GM19035 (cell line): ENCODE data around the gene MGARP.
"Not testable (repeated sequence)": the region's sequence is repeated elsewhere in the genome, so short reads cannot be mapped to it uniquely, and the experiment has no call there.

Source experiments
- ATAC-seq: cut with Tn5 transposase; IDR thresholded peaks from one replicate; pipeline ENCODE4 v1.9.1; 2021; ENCODE audit not compliant: unreplicated experiment

MGARP gene

GRCh38 chr4:139279760-139280620 lies at the start of gene MGARP:
Gene MGARP, minus strand, starts transcription at chr4:139280225. Its CDS starts 67 bp downstream, at chr4:139280158.
- peak; percentile 59 for ATAC-seq

GRCh38 chr4:139329665-139330200 lies 49.7 kb upstream of the MGARP start:
- no peak for ATAC-seq

- no peak for ATAC-seq
Measured at GRCh38 chr4:139324620-139325019, 44.6 kb upstream of the MGARP start.

- not testable (repeated sequence) for ATAC-seq
Measured at GRCh38 chr4:139322541-139322940, 42.5 kb upstream of the MGARP start.

- ATAC-seq: not testable (repeated sequence)
Measured at GRCh38 chr4:139322070-139322469, 42.0 kb upstream of the MGARP start.

- ATAC-seq: no peak
Measured at GRCh38 chr4:139319571-139319970, 39.5 kb upstream of the MGARP start.

GRCh38 chr4:139317635-139318034 lies 37.6 kb upstream of the MGARP start:
- ATAC-seq: no peak

- no peak for ATAC-seq
Measured at GRCh38 chr4:139316733-139317132, 36.7 kb upstream of the MGARP start.

GRCh38 chr4:139315221-139315675 lies 35.2 kb upstream of the MGARP start:
- ATAC-seq: peak; percentile 72

GRCh38 chr4:139314047-139314800 lies 34.2 kb upstream of the MGARP start:
- ATAC-seq: no peak

- not testable (repeated sequence) for ATAC-seq
Measured at GRCh38 chr4:139313414-139313813, 33.4 kb upstream of the MGARP start.

GRCh38 chr4:139312552-139313332 lies 32.7 kb upstream of the MGARP start:
- no peak for ATAC-seq

- no peak for ATAC-seq
Measured at GRCh38 chr4:139311909-139312308, 31.9 kb upstream of the MGARP start.

- no peak for ATAC-seq
Measured at GRCh38 chr4:139304920-139305319, 24.9 kb upstream of the MGARP start.

GRCh38 chr4:139301821-139302611 lies 22.0 kb upstream of the MGARP start, which contains the start of gene NDUFC1:
Gene NDUFC1, minus strand, starts transcription at chr4:139302477. Its CDS starts 6,679 bp downstream, at chr4:139295798.
- ATAC-seq: peak; percentile 38

GRCh38 chr4:139301113-139301820 lies 21.2 kb upstream of the MGARP start, which contains the start of gene NAA15:
Gene NAA15, plus strand, starts transcription at chr4:139301505. Its CDS starts 273 bp downstream, at chr4:139301778.
- ATAC-seq: peak; percentile 86

GRCh38 chr4:139300431-139301112 lies 20.5 kb upstream of the MGARP start:
- ATAC-seq: peak; percentile 7

- no peak for ATAC-seq
Measured at GRCh38 chr4:139299536-139299935, 19.5 kb upstream of the MGARP start.

- no peak for ATAC-seq
Measured at GRCh38 chr4:139297001-139297410, 17.0 kb upstream of the MGARP start.
